PC-3 (cell line): ENCODE data around the gene EWSR1. TPM values are rescaled to one million over a fixed set of nuclear protein-coding genes. Genes with fewer than 3 reads are reported as not detected.

Experiments used
- ATAC-seq: fragments of 200-7000 bp; cut with Tn5 transposase; 2 replicates; pipeline ENCODE4 v1.9.1; 2020; ENCODE audit warnings: mild to moderate bottlenecking, moderate library complexity
- BruUV-seq: library from RNA; stranded (reverse); fragments of 400-500 nt; replicated peaks from 2 replicates; lab custom pipeline; 2021; lab: Mats Ljungman, UMichigan
- CTCF ChIA-PET: fragments of 300-600 bp; sonication (Branson Sonifier 250); formaldehyde crosslinking; loops from one replicate; lab custom pipeline; 2022; ENCODE audit warnings: antibody characterized with exemption; lab: Charles Lee
- POLR2A ChIA-PET: fragments of 300-600 bp; sonication (Branson Sonifier 250); formaldehyde crosslinking; loops from one replicate; lab custom pipeline; 2022; ENCODE audit warnings: antibody characterized with exemption; ENCODE audit not compliant: unreplicated experiment; lab: Charles Lee
- DNase-seq: peaks from one replicate; pipeline ENCODE4 v3.0.0-alpha.2; 2015
- H2AFZ ChIP-seq: fragments of 300-600 bp; sonication (generic); 2 replicates; pipeline ENCODE4 v1.6.0; 2016; ENCODE audit warnings: antibody characterized with exemption, low read length
- H3F3A ChIP-seq: fragments of 300-600 bp; sonication (generic); one replicate; pipeline ENCODE4 v1.6.0; 2017; ENCODE audit warnings: antibody characterized with exemption, low read length, control low read depth, mild to moderate bottlenecking; ENCODE audit not compliant: unreplicated experiment
- H3K27ac ChIP-seq: fragments of 300-600 bp; sonication (generic); 2 replicates; pipeline ENCODE4 v1.5.1; 2016; ENCODE audit warnings: mild to moderate bottlenecking, low read length
- H3K27me3 ChIP-seq: fragments of 300-600 bp; sonication (generic); 2 replicates; pipeline ENCODE4 v1.6.1; 2016; ENCODE audit warnings: low read length, mixed read lengths
- H3K36me3 ChIP-seq: fragments of 300-600 bp; sonication (generic); 2 replicates; pipeline ENCODE4 v1.6.1; 2016; ENCODE audit warnings: low read depth, mixed run types, low read length, mixed read lengths
- H3K4me1 ChIP-seq: fragments of 300-600 bp; sonication (generic); 2 replicates; pipeline ENCODE4 v1.5.1; 2016; ENCODE audit warnings: low read length; ENCODE audit not compliant: insufficient read depth
- H3K4me2 ChIP-seq: fragments of 300-600 bp; sonication (generic); 2 replicates; pipeline ENCODE4 v1.6.0; 2016; ENCODE audit warnings: low read length
- H3K4me3 ChIP-seq: fragments of 300-600 bp; sonication (generic); 2 replicates; pipeline ENCODE4 v1.5.1; 2016; ENCODE audit warnings: mild to moderate bottlenecking, low read length, mixed read lengths
- H3K79me2 ChIP-seq: fragments of 300-600 bp; sonication (generic); 2 replicates; pipeline ENCODE4 v1.6.1; 2017; ENCODE audit warnings: low read length, mixed read lengths
- H3K9ac ChIP-seq: fragments of 300-600 bp; sonication (generic); 2 replicates; pipeline ENCODE4 v1.6.0; 2016; ENCODE audit warnings: mild to moderate bottlenecking, low read length
- H3K9me2 ChIP-seq: fragments of 300-600 bp; sonication (generic); replicated peaks from 2 replicates; pipeline ENCODE4 v1.6.1; 2016; ENCODE audit warnings: mixed run types, low read length, mixed read lengths
- H3K9me3 ChIP-seq: fragments of 300-600 bp; sonication (generic); 2 replicates; pipeline ENCODE4 v1.6.1; 2016; ENCODE audit warnings: low read length, mixed read lengths
- H4K20me1 ChIP-seq: fragments of 300-600 bp; sonication (generic); 2 replicates; pipeline ENCODE4 v1.6.1; 2016; ENCODE audit warnings: low read length, mixed read lengths
- EZH2 ChIP-seq: fragments of 300-600 bp; sonication (generic); IDR thresholded peaks from one replicate; pipeline ENCODE4 v1.6.1; 2017; ENCODE audit warnings: antibody characterized with exemption, mild to moderate bottlenecking, low read length; ENCODE audit not compliant: unreplicated experiment
- EZH2phosphoT487 ChIP-seq: fragments of 300-600 bp; sonication (generic); IDR thresholded peaks from 2 replicates; pipeline ENCODE4 v1.6.1; 2018; ENCODE audit warnings: mild to moderate bottlenecking, antibody characterized with exemption, low read length, borderline replicate concordance
- intact Hi-C: fragments of 100-400 bp; cut with micrococcal nuclease; formaldehyde crosslinking; loops from 2 replicates; pipeline ENCODE4 v1.9.0; 2023
- total RNA-seq: library from RNA; depleted of rRNA; stranded (reverse); fragments of >200 nt; gene quantifications from 2 replicates; pipeline ENCODE4 v1.2.3, GENCODE V29; 2014
- TF ChIP-seq, protein P1 (sequence below): fragments of 300-600 bp; sonication (generic); conservative IDR thresholded peaks from 2 replicates; pipeline ENCODE4 v1.5.1; 2017; ENCODE audit warnings: antibody characterized with exemption, low read depth, mild to moderate bottlenecking, low read length

Gene EWSR1
- total RNA-seq, 1 experiment from 2014 or later: 288 TPM

DNA sequence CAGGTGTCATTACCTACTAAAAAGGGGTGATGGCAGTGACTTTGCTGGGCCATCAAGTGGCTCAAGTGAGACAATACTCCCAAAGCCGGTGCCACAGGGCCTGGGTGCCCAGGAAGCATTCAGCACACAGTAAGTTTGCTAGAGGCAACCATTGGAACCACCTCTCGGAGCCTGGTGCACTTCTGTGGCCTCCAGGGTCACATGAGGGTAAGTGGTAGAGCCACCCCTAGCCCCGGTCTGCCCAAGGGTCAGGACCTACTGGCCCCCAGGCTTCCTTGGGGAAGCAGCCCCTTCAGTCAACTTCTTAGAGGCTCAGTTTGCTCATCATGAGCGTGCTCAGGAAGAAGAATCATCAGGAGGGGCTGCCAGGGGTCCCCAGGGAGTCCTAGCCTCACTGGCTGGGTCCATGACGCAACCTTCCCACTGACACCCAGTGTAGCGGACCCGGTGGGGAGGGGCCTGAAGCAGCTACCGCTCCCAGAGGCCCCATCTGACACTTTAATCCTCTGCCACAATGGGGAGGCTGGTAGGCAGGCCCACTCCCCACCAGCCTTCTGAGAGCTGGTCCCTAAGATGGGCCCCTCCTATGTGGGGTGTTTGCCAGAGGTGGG, 64.9 kb downstream of the EWSR1 start:
- no TSS peak for BruUV-seq
- TF ChIP-seq EZH2 (no peak), EZH2phosphoT487 (no peak)
- TF ChIP-seq, protein P1, sequence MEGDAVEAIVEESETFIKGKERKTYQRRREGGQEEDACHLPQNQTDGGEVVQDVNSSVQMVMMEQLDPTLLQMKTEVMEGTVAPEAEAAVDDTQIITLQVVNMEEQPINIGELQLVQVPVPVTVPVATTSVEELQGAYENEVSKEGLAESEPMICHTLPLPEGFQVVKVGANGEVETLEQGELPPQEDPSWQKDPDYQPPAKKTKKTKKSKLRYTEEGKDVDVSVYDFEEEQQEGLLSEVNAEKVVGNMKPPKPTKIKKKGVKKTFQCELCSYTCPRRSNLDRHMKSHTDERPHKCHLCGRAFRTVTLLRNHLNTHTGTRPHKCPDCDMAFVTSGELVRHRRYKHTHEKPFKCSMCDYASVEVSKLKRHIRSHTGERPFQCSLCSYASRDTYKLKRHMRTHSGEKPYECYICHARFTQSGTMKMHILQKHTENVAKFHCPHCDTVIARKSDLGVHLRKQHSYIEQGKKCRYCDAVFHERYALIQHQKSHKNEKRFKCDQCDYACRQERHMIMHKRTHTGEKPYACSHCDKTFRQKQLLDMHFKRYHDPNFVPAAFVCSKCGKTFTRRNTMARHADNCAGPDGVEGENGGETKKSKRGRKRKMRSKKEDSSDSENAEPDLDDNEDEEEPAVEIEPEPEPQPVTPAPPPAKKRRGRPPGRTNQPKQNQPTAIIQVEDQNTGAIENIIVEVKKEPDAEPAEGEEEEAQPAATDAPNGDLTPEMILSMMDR: no peak
- Histone ChIP-seq H3K4me3 (no peak overlapping the region), H3K9ac (no peak overlapping the region), H3K4me2 (no peak overlapping the region), H3K4me1 (peaks cover 18% of the 10 kb centered on the region), H3K9me2 (no peaks in the 10 kb centered on the region), H3K9me3 (no peaks in the 10 kb centered on the region), H3K79me2 (no peaks in the 10 kb centered on the region), H3F3A (peaks cover 9% of the 10 kb centered on the region), H2AFZ (no peak overlapping the region), H4K20me1 (peaks cover 5% of the 10 kb centered on the region; the same call in 1 of the 2 replicates), H3K27ac (no peak overlapping the region), H3K27me3 (no peaks in the 10 kb centered on the region), H3K36me3 (peaks cover 5% of the 10 kb centered on the region; the same call in 1 of the 2 replicates)
- ChIA-PET CTCF (no interaction called here), POLR2A (no interaction called here)
- ATAC-seq (no peak), DNase-seq (no peak)
- intact Hi-C loops: no loop called here

DNA sequence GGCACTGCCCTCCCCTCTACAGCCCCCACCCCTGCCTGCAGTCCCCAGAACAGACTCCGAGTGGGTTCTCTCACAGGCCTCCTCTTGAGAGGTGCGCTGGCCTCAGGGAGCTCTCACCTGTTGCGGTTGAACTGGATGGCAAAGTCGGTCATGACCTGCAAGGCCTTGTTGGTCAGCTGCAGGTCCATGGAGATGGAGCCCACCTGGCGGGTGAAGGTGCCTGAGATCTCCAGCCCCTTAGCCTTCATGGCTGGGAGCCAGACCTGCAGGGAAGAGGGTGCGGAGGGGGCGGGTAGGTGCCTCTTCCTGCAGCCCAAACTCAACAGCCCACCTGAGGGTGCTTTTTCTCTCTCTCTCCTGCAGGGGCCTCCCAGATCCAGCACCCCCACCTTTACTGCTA, 66.1 kb downstream of the EWSR1 start:
- no peak overlapping the region for H2AFZ ChIP-seq
- H4K20me1 ChIP-seq: peaks cover 5% of the 10 kb centered on the region; the same call in 1 of the 2 replicates
- no peaks in the 10 kb centered on the region for H3K79me2 ChIP-seq
- no peak overlapping the region for H3K4me3 ChIP-seq
- H3F3A ChIP-seq: peaks cover 9% of the 10 kb centered on the region
- intact Hi-C loops: no loop called here
- H3K27ac ChIP-seq: peak overlapping the region; percentile 77
- TF ChIP-seq, protein P1: no peak
- no peak for TF ChIP-seq EZH2
- no peak for TF ChIP-seq EZH2phosphoT487
- DNase-seq (no peak), ATAC-seq (no peak)
- peaks cover 23% of the 10 kb centered on the region for H3K4me1 ChIP-seq
- H3K36me3 ChIP-seq: peaks cover 10% of the 10 kb centered on the region
- no peaks in the 10 kb centered on the region for H3K9me2 ChIP-seq
- peak overlapping the region; percentile 48; the same call in 1 of the 2 replicates for H3K4me2 ChIP-seq
- H3K9ac ChIP-seq: no peak overlapping the region
- H3K27me3 ChIP-seq: no peaks in the 10 kb centered on the region
- ChIA-PET POLR2A (no interaction called here), CTCF (no interaction called here)
- BruUV-seq: no TSS peak
- no peaks in the 10 kb centered on the region for H3K9me3 ChIP-seq
